ACHN (cell line): ENCODE data around the gene TCEANC2.
"Not testable (repeated sequence)": the region's sequence is repeated elsewhere in the genome, so short reads cannot be mapped to it uniquely, and the experiment has no call there.

ENCODE experiments used
- DNase-seq: peaks from one replicate; pipeline ENCODE4 v3.0.0-alpha.2; 2015
- in situ Hi-C: cut with HindIII; loops from 2 replicates; pipeline ENCODE4 v1.10.0; 2017; ENCODE audit warnings: low sequenced_read_pairs, low pct_ligation_motif_present, low pct_unique_long_range_greater_than_20kb

The TCEANC2 gene

GRCh38 chr1:54070171-54070837 is 16.9 kb downstream of the TCEANC2 start:
- peak; percentile 64 for DNase-seq
- in situ Hi-C loops = no loop called here

GRCh38 chr1:54077359-54077758 is 24.0 kb downstream of the TCEANC2 start:
- in situ Hi-C loops = no loop called here
- DNase-seq = no peak

- DNase-seq = no peak
- in situ Hi-C loops = no loop called here
These were observed 27.2 kb downstream of the TCEANC2 start for GRCh38 chr1:54080598-54081049.

- in situ Hi-C loops = no loop called here
- DNase-seq = peak; percentile 70
These were observed 28.2 kb downstream of the TCEANC2 start for GRCh38 chr1:54081306-54082270.

GRCh38 chr1:54084794-54085193 is 31.4 kb downstream of the TCEANC2 start:
- no peak for DNase-seq
- in situ Hi-C loops = no loop called here

- in situ Hi-C loops = no loop called here
These were observed 33.3 kb downstream of the TCEANC2 start for GRCh38 chr1:54086754-54087153.

GRCh38 chr1:54088385-54088784 is 35.0 kb downstream of the TCEANC2 start:
- in situ Hi-C loops = no loop called here
- DNase-seq = no peak

More at GRCh38 chr1:54086754-54087153, 33.3 kb downstream of the TCEANC2 start:
- DNase-seq = no peak

GRCh38 chr1:54091666-54092065 is 38.3 kb downstream of the TCEANC2 start:
- no peak for DNase-seq
- in situ Hi-C loops = no loop called here

- in situ Hi-C loops = no loop called here
These were observed 40.8 kb downstream of the TCEANC2 start for GRCh38 chr1:54094001-54094729.

GRCh38 chr1:54094730-54095105 is 41.3 kb downstream of the TCEANC2 start:
- in situ Hi-C loops, DNase-seq: not testable (repeated sequence)

More at GRCh38 chr1:54094001-54094729, 40.8 kb downstream of the TCEANC2 start:
- DNase-seq = no peak

- in situ Hi-C loops = no loop called here
- no peak for DNase-seq
These were observed 42.3 kb downstream of the TCEANC2 start for GRCh38 chr1:54095546-54096226.

GRCh38 chr1:54096227-54096876 is 42.9 kb downstream of the TCEANC2 start:
- in situ Hi-C loops = no loop called here
- no peak for DNase-seq

GRCh38 chr1:54096877-54097240 is 43.5 kb downstream of the TCEANC2 start:
- no peak for DNase-seq
- in situ Hi-C loops = no loop called here

- in situ Hi-C loops = no loop called here
These were observed 45.7 kb downstream of the TCEANC2 start for GRCh38 chr1:54099061-54099610.

GRCh38 chr1:54100500-54100899 is 47.1 kb downstream of the TCEANC2 start:
- in situ Hi-C loops = no loop called here
- DNase-seq = no peak

More at GRCh38 chr1:54099061-54099610, 45.7 kb downstream of the TCEANC2 start:
- no peak for DNase-seq

- no peak for DNase-seq
- in situ Hi-C loops = no loop called here
These were observed 50.0 kb downstream of the TCEANC2 start for GRCh38 chr1:54103414-54103813.

- DNase-seq, in situ Hi-C loops: not testable (repeated sequence)
These were observed 51.2 kb downstream of the TCEANC2 start for GRCh38 chr1:54104613-54105012.

- no peak for DNase-seq
- in situ Hi-C loops = no loop called here
These were observed 51.7 kb downstream of the TCEANC2 start for GRCh38 chr1:54105080-54105479.
